Lower leg skin (tissue), 4 donors: ENCODE measurements around the gene WBP11. TPM values are rescaled to one million over a fixed set of nuclear protein-coding genes. Genes with fewer than 3 reads are reported as not detected.
"Not testable (repeated sequence)": the region's sequence is repeated elsewhere in the genome, so short reads cannot be mapped to it uniquely, and the experiment has no call there.

Experiments used
- DNase-seq, 2 donors: peaks; one replicate each; pipeline ENCODE4 v3.0.0-alpha.2; 2019; ENCODE audit warnings: low spot score in 2 of 2
- H3K4me3 ChIP-seq: fragments of 200-600 bp; sonication (generic); 2 replicates; pipeline ENCODE4 v1.5.1; 2017; ENCODE audit warnings: mild to moderate bottlenecking, low read depth; ENCODE audit not compliant: poor library complexity, severe bottlenecking
- POLR2A ChIP-seq, 2 donors: fragments of 450-650 bp; IDR thresholded peaks; one replicate each; pipeline ENCODE4 v1.6.1; 2016 to 2017; ENCODE audit warnings: antibody characterized with exemption in 2 of 2, mild to moderate bottlenecking in 1 of 2, moderate library complexity in 1 of 2
- WGBS, 2 donors: methylation state at CpG; one replicate each; pipeline ENCODE4 v1.1.5; 2018; 5-methylcytosine and 5-hydroxymethylcytosine counted together
- intact Hi-C: fragments of 100-400 bp; cut with DNase I; formaldehyde crosslinking; loops from one replicate; pipeline ENCODE4 v1.15.0; 2023; ENCODE audit warnings: low total_unique reads
- total RNA-seq, 4 donors: library from RNA; depleted of rRNA; stranded (reverse); fragments of >200 nt; gene quantifications; one replicate each; pipeline ENCODE4 v1.1.0, GENCODE V29; 2016
- TF ChIP-seq, protein P1 (sequence below), 3 donors: fragments of 450-650 bp; IDR thresholded peaks; one replicate each; pipeline ENCODE4 v1.5.1; 2016; ENCODE audit warnings: antibody characterized with exemption in 3 of 3, mild to moderate bottlenecking in 3 of 3, moderate library complexity in 2 of 3

Gene WBP11
- total RNA-seq, 4 donors from 2014 or later = 12.1 to 23.2 (median 21.0) TPM

DNA sequence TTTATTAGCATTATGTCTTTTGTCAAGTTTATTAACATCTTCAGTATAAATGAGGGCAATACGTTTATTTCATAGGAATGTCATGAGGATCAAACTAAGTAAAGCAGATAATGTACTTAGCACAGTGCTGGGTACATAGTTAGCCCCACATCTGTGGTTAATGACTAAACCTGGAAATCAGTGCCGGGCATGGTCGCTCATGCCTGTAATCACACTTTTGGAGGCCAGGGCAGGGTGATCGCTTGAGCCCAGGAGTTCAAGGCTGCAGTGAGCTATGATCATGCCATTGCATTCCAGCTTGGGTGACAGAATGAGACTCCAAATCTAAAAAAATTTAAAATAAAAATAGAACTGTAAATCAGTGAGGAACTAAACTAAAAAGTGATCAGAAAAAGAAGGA lies 62.1 kb downstream of the WBP11 start:
- 90 to 92% methylated on average over 4 of the region's 4 CpGs for WGBS, 2 donors
- TF ChIP-seq, protein P1, sequence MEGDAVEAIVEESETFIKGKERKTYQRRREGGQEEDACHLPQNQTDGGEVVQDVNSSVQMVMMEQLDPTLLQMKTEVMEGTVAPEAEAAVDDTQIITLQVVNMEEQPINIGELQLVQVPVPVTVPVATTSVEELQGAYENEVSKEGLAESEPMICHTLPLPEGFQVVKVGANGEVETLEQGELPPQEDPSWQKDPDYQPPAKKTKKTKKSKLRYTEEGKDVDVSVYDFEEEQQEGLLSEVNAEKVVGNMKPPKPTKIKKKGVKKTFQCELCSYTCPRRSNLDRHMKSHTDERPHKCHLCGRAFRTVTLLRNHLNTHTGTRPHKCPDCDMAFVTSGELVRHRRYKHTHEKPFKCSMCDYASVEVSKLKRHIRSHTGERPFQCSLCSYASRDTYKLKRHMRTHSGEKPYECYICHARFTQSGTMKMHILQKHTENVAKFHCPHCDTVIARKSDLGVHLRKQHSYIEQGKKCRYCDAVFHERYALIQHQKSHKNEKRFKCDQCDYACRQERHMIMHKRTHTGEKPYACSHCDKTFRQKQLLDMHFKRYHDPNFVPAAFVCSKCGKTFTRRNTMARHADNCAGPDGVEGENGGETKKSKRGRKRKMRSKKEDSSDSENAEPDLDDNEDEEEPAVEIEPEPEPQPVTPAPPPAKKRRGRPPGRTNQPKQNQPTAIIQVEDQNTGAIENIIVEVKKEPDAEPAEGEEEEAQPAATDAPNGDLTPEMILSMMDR (IDR thresholded peaks at IDR 0.05) = no peak
- no peak for TF ChIP-seq POLR2A (IDR thresholded peaks at IDR 0.05)
- intact Hi-C loops = no loop called here
- H3K4me3 ChIP-seq = no peak overlapping the region
- DNase-seq = no peak

DNA sequence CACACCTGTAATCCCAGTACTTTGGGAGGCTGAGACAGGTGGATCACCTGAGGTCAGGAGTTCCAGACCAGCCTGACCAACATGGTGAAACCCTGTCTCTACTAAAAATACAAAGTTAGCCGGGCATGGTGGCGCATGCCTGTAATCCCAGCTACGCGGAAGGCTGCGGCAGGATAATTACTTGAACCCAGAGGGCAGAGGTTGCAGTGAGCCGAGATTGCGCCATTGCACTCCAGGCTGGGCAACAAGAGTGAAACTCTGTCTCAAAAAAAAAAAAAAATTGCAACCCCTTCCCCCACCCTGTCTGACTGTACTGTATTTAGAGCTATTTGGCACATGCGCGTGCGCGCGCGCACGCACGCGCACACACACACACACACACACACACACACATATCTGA lies 66.8 kb downstream of the WBP11 start:
- H3K4me3 ChIP-seq, intact Hi-C loops, DNase-seq: not testable (repeated sequence)
- 90 to 92% methylated on average over 16 of the region's 16 CpGs for WGBS, 2 donors

Other genes with a start within 250 kb of the WBP11 start
- gene PLBD1, start 235.6 kb downstream of the WBP11 start, total RNA-seq = 10 to 100 TPM; 26.5 to 64.1 (median 40.1) TPM
- 1 to 10 TPM in 1 of 4 donors, under 1 TPM in 2, not detected in 1; 0.45 to 1.3 (median 0.99) TPM for gene GUCY2C, start 106.9 kb downstream of the WBP11 start, total RNA-seq
- gene C12orf60, start 192 bp upstream of the WBP11 start, total RNA-seq = under 1 TPM in 2 of 4 donors, not detected in 2; 0.49 to 0.62 TPM
- gene SMCO3, start 10.7 kb upstream of the WBP11 start, total RNA-seq = under 1 TPM in 1 of 4 donors, not detected in 3; 0.34 TPM
- gene ART4, start 40.0 kb upstream of the WBP11 start, total RNA-seq = under 1 TPM in 3 of 4 donors, not detected in 1; 0.17 to 0.42 (median 0.17) TPM
- 100 to 1,000 TPM in 2 of 4 donors, 10 to 100 TPM in 2; 42.8 to 143 (median 80.2) TPM for gene MGP, start 82.4 kb upstream of the WBP11 start, total RNA-seq
- 1 to 10 TPM in 2 of 4 donors, under 1 TPM in 2; 0.47 to 3.5 (median 1.6) TPM for gene ERP27, start 135.1 kb upstream of the WBP11 start, total RNA-seq
- 10 to 100 TPM; 44.9 to 84.7 (median 82.1) TPM for gene ARHGDIB, start 158.1 kb upstream of the WBP11 start, total RNA-seq
- gene PDE6H, start 169.6 kb upstream of the WBP11 start, total RNA-seq = not detected